Fibroblast of lung (primary cell): ENCODE results near the gene ABCA13. TPM values are rescaled to one million over a fixed set of nuclear protein-coding genes. Genes with fewer than 3 reads are reported as not detected.

ENCODE experiments used
- DNase-seq, 2 donors: peaks; one replicate each; pipeline versions ENCODE4 v3.0.0 to v3.0.0-alpha.2; 2010; ENCODE audit warnings: low read depth in 2 of 2
- H2AFZ ChIP-seq: 2 replicates; pipeline ENCODE4 v1.5.1; 2012; ENCODE audit warnings: low read length, control low read depth, inconsistent platforms
- H3K27ac ChIP-seq: 2 replicates; pipeline ENCODE4 v1.5.1; 2011; ENCODE audit warnings: low read length, control low read depth; ENCODE audit not compliant: insufficient read depth
- H3K27me3 ChIP-seq: 2 replicates; pipeline ENCODE4 v1.5.1; 2011; ENCODE audit warnings: mild to moderate bottlenecking, low read length; ENCODE audit not compliant: control insufficient read depth, insufficient read depth
- H3K36me3 ChIP-seq: 2 replicates; pipeline ENCODE4 v1.5.1; 2011; ENCODE audit warnings: low read length; ENCODE audit not compliant: control insufficient read depth, insufficient read depth
- H3K4me1 ChIP-seq: 2 replicates; pipeline ENCODE4 v1.5.1; 2011; ENCODE audit warnings: low read length; ENCODE audit not compliant: control insufficient read depth, insufficient read depth; ENCODE audit errors: extremely low read depth
- H3K4me2 ChIP-seq: 2 replicates; pipeline ENCODE4 v1.5.1; 2011; ENCODE audit warnings: low read length, control low read depth; ENCODE audit not compliant: insufficient read depth; ENCODE audit errors: extremely low read depth
- H3K4me3 ChIP-seq, 4 experiments: fragments of 200-600 bp in 1 of 4; sonication (generic) in 1 of 4; replicated peaks in 1 of 4; 2 replicates each; pipeline ENCODE4 v1.5.1; 2011 to 2016; ENCODE audit warnings: low read length in 4 of 4, low read depth in 3 of 4, mild to moderate bottlenecking in 3 of 4, control low read depth in 2 of 4, inconsistent platforms in 1 of 4, mixed read lengths in 1 of 4; ENCODE audit not compliant: insufficient read depth in 1 of 4; ENCODE audit errors: control extremely low read depth in 1 of 4
- H3K79me2 ChIP-seq: 2 replicates; pipeline ENCODE4 v1.5.1; 2012; ENCODE audit warnings: mild to moderate bottlenecking, low read length, inconsistent platforms; ENCODE audit not compliant: control insufficient read depth, insufficient read depth
- H3K9ac ChIP-seq: 2 replicates; pipeline ENCODE4 v1.5.1; 2011; ENCODE audit warnings: mild to moderate bottlenecking, low read length, control low read depth; ENCODE audit not compliant: insufficient read depth
- H3K9me3 ChIP-seq: 2 replicates; pipeline ENCODE4 v1.5.1; 2012; ENCODE audit warnings: low read depth, low read length; ENCODE audit not compliant: control insufficient read depth, insufficient read depth
- H4K20me1 ChIP-seq: 2 replicates; pipeline ENCODE4 v1.5.1; 2011; ENCODE audit warnings: low read length; ENCODE audit not compliant: control insufficient read depth, insufficient read depth; ENCODE audit errors: extremely low read depth
- CTCF ChIP-seq, 2 donors: IDR thresholded peaks in 1 of 2; conservative IDR thresholded peaks in 1 of 2; 1 replicate in 1 of 2; 2 replicates in 1 of 2; pipeline ENCODE4 v1.5.1; 2011 to 2012; ENCODE audit warnings: low read length in 2 of 2, control low read depth in 1 of 2, inconsistent platforms in 1 of 2, low read depth in 1 of 2, mild to moderate bottlenecking in 1 of 2
- EZH2 ChIP-seq: IDR thresholded peaks from 2 replicates; pipeline ENCODE4 v1.5.1; 2012; ENCODE audit warnings: low read length, control low read depth, mild to moderate bottlenecking; ENCODE audit errors: missing control alignments
- polyA plus RNA-seq, 2 donors: library from polyadenylated mRNA; depleted of rRNA in 1 of 2; stranded (reverse) in 1 of 2; unstranded in 1 of 2; fragments of >200 nt; gene quantifications; 2 replicates each; pipeline ENCODE4 v1.2.1, GENCODE V29; 2011 to 2012; ENCODE audit warnings: missing spikeins in 1 of 2
- total RNA-seq: library from RNA; depleted of rRNA; stranded (reverse); fragments of >200 nt; gene quantifications from 2 replicates; pipeline ENCODE4 v1.2.1, GENCODE V29; 2014

Gene ABCA13
- total and polyA plus RNA-seq, 2 donors (not counting 1 experiment from before 2014, with no cell fraction given) = 0.08 to 10.9 TPM

- no peak overlapping the region for H3K4me2 ChIP-seq
- H3K4me3 ChIP-seq = no peak overlapping the region
- TF ChIP-seq EZH2 = no peak
- TF ChIP-seq CTCF (conservative IDR thresholded peaks at IDR 0.05 in 1 of 2, IDR thresholded peaks at IDR 0.05 in 1 of 2; ENCODE audit: low read depth in 1 of 2, low read length in 2 of 2) = no peak
- no peaks in the 10 kb centered on the region for H3K9me3 ChIP-seq
- no peak overlapping the region for H3K27ac ChIP-seq
- H3K36me3 ChIP-seq = no peaks in the 10 kb centered on the region
- no peaks in the 10 kb centered on the region for H3K27me3 ChIP-seq
- no peak for DNase-seq
- no peaks in the 10 kb centered on the region for H3K79me2 ChIP-seq
- no peak overlapping the region for H2AFZ ChIP-seq
- H4K20me1 ChIP-seq = no peaks in the 10 kb centered on the region
- H3K4me1 ChIP-seq = no peaks in the 10 kb centered on the region
- no peak overlapping the region for H3K9ac ChIP-seq
Measured at GRCh38 chr7:48575516-48575915, 404.3 kb downstream of the ABCA13 start.

GRCh38 chr7:48587475-48587874 lies 416.2 kb downstream of the ABCA13 start:
- no peak overlapping the region for H2AFZ ChIP-seq
- TF ChIP-seq CTCF (conservative IDR thresholded peaks at IDR 0.05 in 1 of 2, IDR thresholded peaks at IDR 0.05 in 1 of 2; ENCODE audit: low read depth in 1 of 2, low read length in 2 of 2) (no peak), EZH2 (no peak)

GRCh38 chr7:48594349-48594748 lies 423.1 kb downstream of the ABCA13 start:
- Histone ChIP-seq H3K4me1 (no peaks in the 10 kb centered on the region), H3K79me2 (no peaks in the 10 kb centered on the region), H4K20me1 (no peaks in the 10 kb centered on the region), H3K9ac (no peak overlapping the region), H3K9me3 (no peaks in the 10 kb centered on the region), H3K4me2 (no peak overlapping the region), H3K36me3 (no peaks in the 10 kb centered on the region), H3K27ac (no peak overlapping the region), H3K4me3 (no peak overlapping the region), H3K27me3 (no peaks in the 10 kb centered on the region), H2AFZ (no peak overlapping the region)
- no peak for DNase-seq
- no peak for TF ChIP-seq EZH2
- no peak for TF ChIP-seq CTCF (conservative IDR thresholded peaks at IDR 0.05 in 1 of 2, IDR thresholded peaks at IDR 0.05 in 1 of 2; ENCODE audit: low read depth in 1 of 2, low read length in 2 of 2)

More at GRCh38 chr7:48587475-48587874, 416.2 kb downstream of the ABCA13 start:
- H3K4me2 ChIP-seq = no peak overlapping the region
- no peak for DNase-seq
- H3K9ac ChIP-seq = no peak overlapping the region
- H3K27ac ChIP-seq = no peak overlapping the region
- no peak overlapping the region for H3K4me3 ChIP-seq
- H3K36me3 ChIP-seq = no peaks in the 10 kb centered on the region
- H3K27me3 ChIP-seq = no peaks in the 10 kb centered on the region
- H3K9me3 ChIP-seq = no peaks in the 10 kb centered on the region
- H4K20me1 ChIP-seq = no peaks in the 10 kb centered on the region
- H3K4me1 ChIP-seq = no peaks in the 10 kb centered on the region
- H3K79me2 ChIP-seq = no peaks in the 10 kb centered on the region
